WTC11 (cell line): ENCODE results near the gene OTUB2. TPM values are rescaled to one million over a fixed set of nuclear protein-coding genes. Genes with fewer than 3 reads are reported as not detected.

Source experiments
- ATAC-seq: fragments of 200-7000 bp; cut with Tn5 transposase; 2 replicates; pipeline ENCODE4 v1.10.0; 2021; ENCODE audit warnings: mild to moderate bottlenecking, moderate library complexity
- CTCF ChIA-PET: fragments of 300-600 bp; sonication (Branson Sonifier 250); formaldehyde crosslinking; loops from one replicate; lab custom pipeline; 2021; ENCODE audit warnings: antibody characterized with exemption; lab: Charles Lee
- POLR2A ChIA-PET: fragments of 350-600 bp; sonication (Branson Sonifier 250); formaldehyde crosslinking; loops from one replicate; lab custom pipeline; 2021; ENCODE audit warnings: antibody characterized with exemption; lab: Charles Lee
- DNase-seq: peaks from one replicate; pipeline ENCODE4 v3.0.0; 2021; ENCODE audit warnings: low spot score
- H3K27ac Mint-ChIP-seq: 2 replicates; pipeline ENCODE4 v1.8.0; 2021; ENCODE audit warnings: mixed read lengths
- H3K27me3 Mint-ChIP-seq: 2 replicates; pipeline ENCODE4 v1.8.0; 2021; ENCODE audit warnings: low read depth, mild to moderate bottlenecking, moderate library complexity, mixed read lengths
- H3K36me3 Mint-ChIP-seq: 2 replicates; pipeline ENCODE4 v1.8.0; 2021; ENCODE audit warnings: mixed read lengths
- H3K4me1 Mint-ChIP-seq: 2 replicates; pipeline ENCODE4 v1.8.0; 2022; ENCODE audit warnings: mixed read lengths
- H3K4me3 Mint-ChIP-seq: 2 replicates; pipeline ENCODE4 v1.8.0; 2021; ENCODE audit warnings: mild to moderate bottlenecking, moderate library complexity, mixed read lengths
- H3K9me3 Mint-ChIP-seq: 2 replicates; pipeline ENCODE4 v1.8.0; 2021; ENCODE audit warnings: mixed read lengths
- CREM ChIP-seq: sonication (generic); formaldehyde crosslinking; IDR thresholded peaks from 2 replicates; pipeline ENCODE4 v1.8.1; 2022; ENCODE audit warnings: mild to moderate bottlenecking, missing genetic modification reagents, moderate library complexity
- GTF2I ChIP-seq: fragments of 250-450 bp; sonication (Bioruptor Pico); conservative IDR thresholded peaks from 2 replicates; pipeline ENCODE4 v1.4.0; 2021; ENCODE audit warnings: mild to moderate bottlenecking
- NFATC4 ChIP-seq: fragments of 250-450 bp; sonication (Bioruptor Pico); IDR thresholded peaks from 2 replicates; pipeline ENCODE4 v1.9.0; 2021; ENCODE audit warnings: mild to moderate bottlenecking
- NR1H2 ChIP-seq: sonication (generic); formaldehyde crosslinking; IDR thresholded peaks from 2 replicates; pipeline ENCODE4 v1.9.0; 2021; ENCODE audit warnings: mild to moderate bottlenecking, moderate library complexity, missing genetic modification reagents
- OVOL2 ChIP-seq: fragments of 250-450 bp; sonication (Bioruptor Pico); IDR thresholded peaks from 2 replicates; pipeline ENCODE4 v1.9.0; 2021; ENCODE audit warnings: mild to moderate bottlenecking, borderline replicate concordance
- PRRX2 ChIP-seq: fragments of 250-450 bp; sonication (Bioruptor Pico); IDR thresholded peaks from 2 replicates; pipeline ENCODE4 v1.8.0; 2021; ENCODE audit warnings: mild to moderate bottlenecking
- RORB ChIP-seq: fragments of 250-450 bp; sonication (Bioruptor Pico); IDR thresholded peaks from 2 replicates; pipeline ENCODE4 v1.9.0; 2021; ENCODE audit warnings: mild to moderate bottlenecking
- SMAD3 ChIP-seq: sonication (generic); formaldehyde crosslinking; IDR thresholded peaks from 2 replicates; pipeline ENCODE4 v1.8.0; 2022; ENCODE audit warnings: missing genetic modification reagents, mild to moderate bottlenecking, borderline replicate concordance
- SP1 ChIP-seq: sonication (generic); formaldehyde crosslinking; conservative IDR thresholded peaks from 2 replicates; pipeline ENCODE4 v1.8.1; 2022; ENCODE audit warnings: missing genetic modification reagents
- ZNF219 ChIP-seq: sonication (generic); formaldehyde crosslinking; IDR thresholded peaks from 2 replicates; pipeline ENCODE4 v1.8.0; 2023; ENCODE audit warnings: missing genetic modification reagents, mild to moderate bottlenecking, borderline replicate concordance
- total RNA-seq: library from RNA; stranded (reverse); gene quantifications from 3 replicates; pipeline ENCODE4 v1.2.3, GENCODE V29; 2021
- TF ChIP-seq, protein P1 (sequence below): sonication (generic); formaldehyde crosslinking; IDR thresholded peaks from 2 replicates; pipeline ENCODE4 v1.8.1; 2022; ENCODE audit warnings: mild to moderate bottlenecking, moderate library complexity, missing genetic modification reagents
- TF ChIP-seq, protein P2 (sequence below): sonication (generic); formaldehyde crosslinking; IDR thresholded peaks from 2 replicates; pipeline ENCODE4 v1.8.1; 2023; ENCODE audit warnings: mild to moderate bottlenecking, missing genetic modification reagents, moderate library complexity
- TF ChIP-seq, protein P3 (sequence below): fragments of 250-450 bp; sonication (Bioruptor Pico); conservative IDR thresholded peaks from 2 replicates; pipeline ENCODE4 v1.9.0; 2021; ENCODE audit warnings: mild to moderate bottlenecking
- TF ChIP-seq, protein P4 (sequence below): sonication (generic); formaldehyde crosslinking; conservative IDR thresholded peaks from 2 replicates; pipeline ENCODE4 v1.8.1; 2022; ENCODE audit warnings: mild to moderate bottlenecking, missing genetic modification reagents
- TF ChIP-seq, protein P5 (sequence below): sonication (generic); formaldehyde crosslinking; IDR thresholded peaks from 2 replicates; pipeline ENCODE4 v1.8.1; 2023; ENCODE audit warnings: mild to moderate bottlenecking, missing genetic modification reagents, borderline replicate concordance
- TF ChIP-seq, protein P6 (sequence below): sonication (generic); formaldehyde crosslinking; conservative IDR thresholded peaks from 2 replicates; pipeline ENCODE4 v1.8.1; 2023; ENCODE audit warnings: mild to moderate bottlenecking, low read depth, missing genetic modification reagents, moderate library complexity

The OTUB2 gene
- total RNA-seq, 1 experiment from 2014 or later = 3.5 TPM

DNA sequence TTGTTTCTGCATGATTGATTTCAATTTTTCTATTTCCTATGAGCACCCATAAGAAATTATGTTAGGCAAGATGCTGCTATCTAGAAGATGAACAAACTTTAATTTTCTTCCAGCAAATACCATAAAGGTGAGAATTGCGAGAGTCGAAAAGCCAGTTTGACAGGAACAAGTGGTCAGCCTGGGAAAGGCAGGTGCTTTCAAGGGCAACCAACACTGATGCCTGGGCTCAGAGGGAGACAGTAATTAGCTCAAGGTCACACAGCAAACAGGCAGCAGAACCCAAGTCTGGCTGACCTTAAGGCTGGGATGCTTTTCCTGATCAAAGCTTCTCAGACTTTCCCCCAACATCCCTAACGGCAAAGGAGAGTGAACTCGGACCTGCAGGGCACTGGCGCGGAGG lies 6.8 kb upstream of the OTUB2 start:
- Mint-ChIP-seq H3K27me3 (no peaks in the 10 kb centered on the region), H3K27ac (no peak overlapping the region), H3K4me1 (peaks cover 31% of the 10 kb centered on the region), H3K9me3 (no peaks in the 10 kb centered on the region), H3K4me3 (no peak overlapping the region), H3K36me3 (no peaks in the 10 kb centered on the region)
- ChIA-PET CTCF (interaction anchor here (1.0 to 5.0 kb wide), 5 partner anchors 14 to 117 kb away, joined by 3 to 34 read pairs (median 3); no protein-coding TSS in a partner anchor), POLR2A (no interaction called here)
- DNase-seq (no peak), ATAC-seq (no peak)
- no peak for TF ChIP-seq RORB (CRISPR knock-in tag)
- no peak for TF ChIP-seq PRRX2 (CRISPR knock-in tag)
- TF ChIP-seq, protein P1, sequence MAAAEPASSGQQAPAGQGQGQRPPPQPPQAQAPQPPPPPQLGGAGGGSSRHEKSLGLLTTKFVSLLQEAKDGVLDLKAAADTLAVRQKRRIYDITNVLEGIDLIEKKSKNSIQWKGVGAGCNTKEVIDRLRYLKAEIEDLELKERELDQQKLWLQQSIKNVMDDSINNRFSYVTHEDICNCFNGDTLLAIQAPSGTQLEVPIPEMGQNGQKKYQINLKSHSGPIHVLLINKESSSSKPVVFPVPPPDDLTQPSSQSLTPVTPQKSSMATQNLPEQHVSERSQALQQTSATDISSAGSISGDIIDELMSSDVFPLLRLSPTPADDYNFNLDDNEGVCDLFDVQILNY (CRISPR knock-in tag) = no peak
- no peak for TF ChIP-seq SMAD3 (CRISPR knock-in tag)
- TF ChIP-seq, protein P2, sequence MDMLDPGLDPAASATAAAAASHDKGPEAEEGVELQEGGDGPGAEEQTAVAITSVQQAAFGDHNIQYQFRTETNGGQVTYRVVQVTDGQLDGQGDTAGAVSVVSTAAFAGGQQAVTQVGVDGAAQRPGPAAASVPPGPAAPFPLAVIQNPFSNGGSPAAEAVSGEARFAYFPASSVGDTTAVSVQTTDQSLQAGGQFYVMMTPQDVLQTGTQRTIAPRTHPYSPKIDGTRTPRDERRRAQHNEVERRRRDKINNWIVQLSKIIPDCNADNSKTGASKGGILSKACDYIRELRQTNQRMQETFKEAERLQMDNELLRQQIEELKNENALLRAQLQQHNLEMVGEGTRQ (CRISPR knock-in tag) = no peak
- no peak for TF ChIP-seq OVOL2 (CRISPR knock-in tag)
- TF ChIP-seq, protein P3, sequence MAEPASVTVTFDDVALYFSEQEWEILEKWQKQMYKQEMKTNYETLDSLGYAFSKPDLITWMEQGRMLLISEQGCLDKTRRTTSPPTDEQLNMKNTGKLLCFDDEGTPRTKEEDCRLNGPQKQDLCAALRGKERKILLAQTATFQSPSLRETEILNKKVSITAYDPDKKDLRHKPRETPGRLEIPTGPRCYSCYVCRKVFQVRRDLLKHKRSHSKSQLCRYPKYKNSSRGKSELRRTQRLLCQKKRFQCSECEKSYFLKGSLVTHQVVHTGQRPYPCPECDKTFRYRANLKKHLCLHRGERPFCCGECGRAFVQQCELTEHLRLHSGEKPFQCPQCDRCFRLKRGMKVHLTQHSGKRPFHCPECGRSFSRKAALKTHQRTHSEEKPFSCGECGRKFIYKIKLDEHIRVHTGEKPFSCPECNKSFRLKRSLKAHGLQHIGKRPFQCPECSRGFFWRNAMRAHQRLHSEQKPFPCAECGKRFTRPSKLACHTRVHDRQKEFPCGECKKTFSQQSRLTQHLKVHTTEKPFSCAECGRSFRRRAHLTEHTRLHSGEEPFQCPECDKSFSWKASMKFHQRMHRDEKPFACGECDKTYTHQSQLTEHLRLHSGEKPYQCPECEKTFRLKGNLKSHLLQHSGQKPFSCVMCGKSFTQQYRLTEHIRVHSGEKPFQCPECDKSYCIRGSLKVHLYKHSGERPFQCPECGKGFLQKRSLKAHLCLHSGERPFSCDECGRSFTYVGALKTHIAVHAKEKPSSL (CRISPR knock-in tag) = no peak
- TF ChIP-seq ZNF219 (CRISPR knock-in tag) = no peak
- TF ChIP-seq, protein P4, sequence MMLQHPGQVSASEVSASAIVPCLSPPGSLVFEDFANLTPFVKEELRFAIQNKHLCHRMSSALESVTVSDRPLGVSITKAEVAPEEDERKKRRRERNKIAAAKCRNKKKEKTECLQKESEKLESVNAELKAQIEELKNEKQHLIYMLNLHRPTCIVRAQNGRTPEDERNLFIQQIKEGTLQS = no peak
- TF ChIP-seq NFATC4 (CRISPR knock-in tag) = no peak
- TF ChIP-seq, protein P5, sequence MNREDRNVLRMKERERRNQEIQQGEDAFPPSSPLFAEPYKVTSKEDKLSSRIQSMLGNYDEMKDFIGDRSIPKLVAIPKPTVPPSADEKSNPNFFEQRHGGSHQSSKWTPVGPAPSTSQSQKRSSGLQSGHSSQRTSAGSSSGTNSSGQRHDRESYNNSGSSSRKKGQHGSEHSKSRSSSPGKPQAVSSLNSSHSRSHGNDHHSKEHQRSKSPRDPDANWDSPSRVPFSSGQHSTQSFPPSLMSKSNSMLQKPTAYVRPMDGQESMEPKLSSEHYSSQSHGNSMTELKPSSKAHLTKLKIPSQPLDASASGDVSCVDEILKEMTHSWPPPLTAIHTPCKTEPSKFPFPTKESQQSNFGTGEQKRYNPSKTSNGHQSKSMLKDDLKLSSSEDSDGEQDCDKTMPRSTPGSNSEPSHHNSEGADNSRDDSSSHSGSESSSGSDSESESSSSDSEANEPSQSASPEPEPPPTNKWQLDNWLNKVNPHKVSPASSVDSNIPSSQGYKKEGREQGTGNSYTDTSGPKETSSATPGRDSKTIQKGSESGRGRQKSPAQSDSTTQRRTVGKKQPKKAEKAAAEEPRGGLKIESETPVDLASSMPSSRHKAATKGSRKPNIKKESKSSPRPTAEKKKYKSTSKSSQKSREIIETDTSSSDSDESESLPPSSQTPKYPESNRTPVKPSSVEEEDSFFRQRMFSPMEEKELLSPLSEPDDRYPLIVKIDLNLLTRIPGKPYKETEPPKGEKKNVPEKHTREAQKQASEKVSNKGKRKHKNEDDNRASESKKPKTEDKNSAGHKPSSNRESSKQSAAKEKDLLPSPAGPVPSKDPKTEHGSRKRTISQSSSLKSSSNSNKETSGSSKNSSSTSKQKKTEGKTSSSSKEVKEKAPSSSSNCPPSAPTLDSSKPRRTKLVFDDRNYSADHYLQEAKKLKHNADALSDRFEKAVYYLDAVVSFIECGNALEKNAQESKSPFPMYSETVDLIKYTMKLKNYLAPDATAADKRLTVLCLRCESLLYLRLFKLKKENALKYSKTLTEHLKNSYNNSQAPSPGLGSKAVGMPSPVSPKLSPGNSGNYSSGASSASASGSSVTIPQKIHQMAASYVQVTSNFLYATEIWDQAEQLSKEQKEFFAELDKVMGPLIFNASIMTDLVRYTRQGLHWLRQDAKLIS (CRISPR knock-in tag) = no peak
- TF ChIP-seq CREM (CRISPR knock-in tag) = no peak
- TF ChIP-seq SP1 (CRISPR knock-in tag) = no peak
- no peak for TF ChIP-seq NR1H2 (CRISPR knock-in tag)
- TF ChIP-seq GTF2I (CRISPR knock-in tag) = no peak
- TF ChIP-seq, protein P6, sequence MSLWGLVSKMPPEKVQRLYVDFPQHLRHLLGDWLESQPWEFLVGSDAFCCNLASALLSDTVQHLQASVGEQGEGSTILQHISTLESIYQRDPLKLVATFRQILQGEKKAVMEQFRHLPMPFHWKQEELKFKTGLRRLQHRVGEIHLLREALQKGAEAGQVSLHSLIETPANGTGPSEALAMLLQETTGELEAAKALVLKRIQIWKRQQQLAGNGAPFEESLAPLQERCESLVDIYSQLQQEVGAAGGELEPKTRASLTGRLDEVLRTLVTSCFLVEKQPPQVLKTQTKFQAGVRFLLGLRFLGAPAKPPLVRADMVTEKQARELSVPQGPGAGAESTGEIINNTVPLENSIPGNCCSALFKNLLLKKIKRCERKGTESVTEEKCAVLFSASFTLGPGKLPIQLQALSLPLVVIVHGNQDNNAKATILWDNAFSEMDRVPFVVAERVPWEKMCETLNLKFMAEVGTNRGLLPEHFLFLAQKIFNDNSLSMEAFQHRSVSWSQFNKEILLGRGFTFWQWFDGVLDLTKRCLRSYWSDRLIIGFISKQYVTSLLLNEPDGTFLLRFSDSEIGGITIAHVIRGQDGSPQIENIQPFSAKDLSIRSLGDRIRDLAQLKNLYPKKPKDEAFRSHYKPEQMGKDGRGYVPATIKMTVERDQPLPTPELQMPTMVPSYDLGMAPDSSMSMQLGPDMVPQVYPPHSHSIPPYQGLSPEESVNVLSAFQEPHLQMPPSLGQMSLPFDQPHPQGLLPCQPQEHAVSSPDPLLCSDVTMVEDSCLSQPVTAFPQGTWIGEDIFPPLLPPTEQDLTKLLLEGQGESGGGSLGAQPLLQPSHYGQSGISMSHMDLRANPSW (CRISPR knock-in tag) = no peak
